K562 (cell line): ENCODE results near the gene RAB31. TPM values are rescaled to one million over a fixed set of nuclear protein-coding genes. Genes with fewer than 3 reads are reported as not detected.

Source experiments
- DPF2 ChIP-seq: fragments of 450-650 bp; IDR thresholded peaks from 2 replicates; pipeline ENCODE4 v1.6.1; 2016
- ELF4 ChIP-seq: fragments of 450-650 bp; formaldehyde crosslinking; IDR thresholded peaks from 2 replicates; pipeline ENCODE4 v1.4.0; 2022; ENCODE audit warnings: missing genetic modification characterization
- EP400 ChIP-seq: fragments of 450-650 bp; IDR thresholded peaks from 2 replicates; pipeline ENCODE4 v1.6.1; 2017; ENCODE audit warnings: antibody characterized with exemption, mild to moderate bottlenecking, moderate library complexity
- KAT7 ChIP-seq: sonication (generic); formaldehyde crosslinking; IDR thresholded peaks from 2 replicates; pipeline ENCODE4 v1.8.0; 2022; ENCODE audit warnings: missing genetic modification reagents, mild to moderate bottlenecking, borderline replicate concordance
- KLF6 ChIP-seq: fragments of 250-450 bp; sonication (Bioruptor Pico); IDR thresholded peaks from 2 replicates; pipeline ENCODE4 v1.4.0; 2020; ENCODE audit warnings: mild to moderate bottlenecking, moderate library complexity, borderline replicate concordance
- NCOA4 ChIP-seq: fragments of 450-650 bp; IDR thresholded peaks from 2 replicates; pipeline ENCODE4 v1.6.1; 2018; ENCODE audit warnings: mild to moderate bottlenecking; ENCODE audit not compliant: partially characterized antibody
- NFRKB ChIP-seq: fragments of 450-650 bp; IDR thresholded peaks from 2 replicates; pipeline ENCODE4 v1.6.1; 2016; ENCODE audit warnings: low read depth
- PKNOX1 ChIP-seq: fragments of 450-650 bp; IDR thresholded peaks from 2 replicates; pipeline ENCODE4 v1.6.1; 2016
- RFX7 ChIP-seq: fragments of 250-450 bp; sonication (Bioruptor Pico); IDR thresholded peaks from 2 replicates; pipeline ENCODE4 v1.5.1; 2021; ENCODE audit warnings: mild to moderate bottlenecking
- SMARCB1 ChIP-seq: IDR thresholded peaks from 2 replicates; pipeline ENCODE4 v1.6.1; 2011; ENCODE audit warnings: improper control_type of control experiment, low read depth; ENCODE audit not compliant: insufficient read length
- SNIP1 ChIP-seq: fragments of 450-650 bp; IDR thresholded peaks from 2 replicates; pipeline ENCODE4 v1.7.1; 2017; ENCODE audit warnings: low read depth, mild to moderate bottlenecking
- TAF9B ChIP-seq: fragments of 450-650 bp; IDR thresholded peaks from 2 replicates; pipeline ENCODE4 v1.6.1; 2018; ENCODE audit warnings: mild to moderate bottlenecking; ENCODE audit not compliant: partially characterized antibody
- TCFL5 ChIP-seq: fragments of 250-450 bp; sonication (Bioruptor Pico); conservative IDR thresholded peaks from 2 replicates; pipeline ENCODE4 v1.6.1; 2021; ENCODE audit warnings: mild to moderate bottlenecking, moderate library complexity, matching md5 sums
- TEAD1 ChIP-seq, 2 experiments: fragments of 450-650 bp in 1 of 2; sonication (generic) in 1 of 2; formaldehyde crosslinking; IDR thresholded peaks; 2 replicates each; pipeline versions ENCODE4 v1.4.0 to v1.8.0; 2020 to 2022; ENCODE audit warnings: mild to moderate bottlenecking in 2 of 2, missing genetic modification reagents in 1 of 2
- TFAM ChIP-seq: fragments of 250-450 bp; sonication (Bioruptor Pico); conservative IDR thresholded peaks from 2 replicates; pipeline ENCODE4 v1.5.0; 2021; ENCODE audit warnings: mild to moderate bottlenecking, moderate library complexity
- THRA ChIP-seq: fragments of 450-650 bp; IDR thresholded peaks from 2 replicates; pipeline ENCODE4 v1.6.1; 2017; ENCODE audit warnings: mild to moderate bottlenecking, moderate library complexity
- YBX1 ChIP-seq: fragments of 450-650 bp; IDR thresholded peaks from 2 replicates; pipeline ENCODE4 v1.7.1; 2016; ENCODE audit warnings: mild to moderate bottlenecking
- ZNF121 ChIP-seq: sonication (generic); formaldehyde crosslinking; conservative IDR thresholded peaks from 2 replicates; pipeline ENCODE4 v1.8.0; 2022; ENCODE audit warnings: missing genetic modification reagents
- ZNF197 ChIP-seq: fragments of 200-800 bp; sonication (Bioruptor generic); IDR thresholded peaks from 2 replicates; pipeline ENCODE4 v1.6.1; 2016; ENCODE audit warnings: low read depth, missing genetic modification characterization, missing compliant biosample characterization
- ZSCAN29 ChIP-seq: fragments of 450-650 bp; IDR thresholded peaks from 2 replicates; pipeline ENCODE4 v1.6.1; 2017
- polyA plus RNA-seq, 8 experiments: library from polyadenylated mRNA; depleted of rRNA in 4 of 8; stranded (reverse) in 5 of 8; unstranded in 3 of 8; fragments of >200 nt; fragmentation: Nextera tagmentation in 2 of 8; fragmentation: Illumina TruSeq in 1 of 8; extraction: Ambion mirVana in 2 of 8; extraction: Trizol in 1 of 8; gene quantifications; 2 replicates each; pipeline versions ENCODE4 v1.2.1 to v1.2.3, GENCODE V29; 2011 to 2014; ENCODE audit warnings: inconsistent platforms in 1 of 8, missing spikeins in 1 of 8
- total RNA-seq, 7 experiments: library from RNA; depleted of rRNA in 6 of 7; stranded (reverse); fragments of >200 nt in 6 of 7; fragmentation: Illumina TruSeq in 2 of 7; extraction: Trizol in 2 of 7; gene quantifications; 2 replicates each; pipeline versions ENCODE4 v1.2.1 to v1.2.3, GENCODE V29; 2011 to 2021; ENCODE audit warnings: low replicate concordance in 1 of 7
- TF ChIP-seq, protein P1 (sequence below), 2 experiments: fragments of 450-650 bp in 1 of 2; sonication (generic) in 1 of 2; formaldehyde crosslinking; conservative IDR thresholded peaks; 2 replicates each; pipeline versions ENCODE4 v1.4.0 to v1.8.1; 2020 to 2022; ENCODE audit warnings: mild to moderate bottlenecking in 1 of 2, missing genetic modification reagents in 1 of 2
- TF ChIP-seq, protein P2 (sequence below): IDR thresholded peaks from 2 replicates; pipeline ENCODE4 v1.6.1; 2011; ENCODE audit warnings: borderline replicate concordance, low read depth, mild to moderate bottlenecking, moderate library complexity, low read length; ENCODE audit not compliant: insufficient read depth, poor library complexity, severe bottlenecking

RAB31 gene
- total and polyA plus RNA-seq, 9 of the 15 experiments (the other 6 are each of a cell fraction or from before 2014, with no cell fraction given) = 20.7 to 70.4 (median 41.3) TPM

DNA sequence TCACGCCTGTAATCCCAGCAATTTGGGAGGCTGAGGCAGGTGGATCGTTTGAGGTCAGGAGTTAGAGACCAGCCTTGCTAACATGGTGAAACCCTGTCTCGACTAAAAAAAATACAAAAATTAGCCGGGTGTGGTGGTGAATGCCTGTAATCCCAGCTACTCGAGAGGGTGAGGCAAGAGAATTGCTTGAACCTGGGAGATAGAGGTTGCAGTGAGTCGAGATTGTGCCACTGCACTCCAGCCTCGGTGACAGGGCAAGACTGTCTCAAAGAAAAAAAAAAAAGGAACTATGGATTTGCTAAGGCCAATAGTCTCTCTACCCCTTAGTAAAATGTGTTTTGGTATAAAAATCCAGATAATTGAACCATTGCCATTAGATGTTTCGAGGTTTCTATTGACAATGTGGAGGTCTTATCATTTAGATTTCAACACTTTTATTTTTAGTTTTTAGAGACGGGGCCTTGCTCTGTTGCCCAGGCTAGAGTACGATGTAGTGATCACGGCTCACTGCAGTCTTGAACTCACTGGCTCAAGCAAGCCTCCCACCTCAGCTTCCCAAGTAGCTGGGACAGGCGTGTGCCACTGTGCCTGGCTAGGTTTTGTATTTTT lies 176.5 kb downstream of the RAB31 start (continued):
- TF ChIP-seq, protein P1, sequence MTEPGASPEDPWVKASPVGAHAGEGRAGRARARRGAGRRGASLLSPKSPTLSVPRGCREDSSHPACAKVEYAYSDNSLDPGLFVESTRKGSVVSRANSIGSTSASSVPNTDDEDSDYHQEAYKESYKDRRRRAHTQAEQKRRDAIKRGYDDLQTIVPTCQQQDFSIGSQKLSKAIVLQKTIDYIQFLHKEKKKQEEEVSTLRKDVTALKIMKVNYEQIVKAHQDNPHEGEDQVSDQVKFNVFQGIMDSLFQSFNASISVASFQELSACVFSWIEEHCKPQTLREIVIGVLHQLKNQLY (CRISPR knock-in tag; conservative IDR thresholded peaks at IDR 0.05) = no peak
- 0 out of 2 replicates have a peak, but pooled peaks have one; percentile 47 for TF ChIP-seq NFRKB
- TF ChIP-seq YBX1 = no peak
- TF ChIP-seq DPF2 = 0 out of 2 replicates have a peak, but pooled peaks have one; percentile 10
- TF ChIP-seq SNIP1 = no peak
- no peak for TF ChIP-seq THRA
- TF ChIP-seq RFX7 (CRISPR knock-in tag) = no peak
- TF ChIP-seq ELF4 (CRISPR knock-in tag) = 0 out of 2 replicates have a peak, but pooled peaks have one; percentile 44
- TF ChIP-seq KLF6 = peak; percentile 37; the same call in 1 of the 2 replicates
- TF ChIP-seq TCFL5 (CRISPR knock-in tag) = no peak
- no peak for TF ChIP-seq EP400
- 0 out of 2 replicates have a peak, but pooled peaks have one; percentile 62 for TF ChIP-seq ZNF197 (CRISPR knock-in tag)
- TF ChIP-seq, protein P2, sequence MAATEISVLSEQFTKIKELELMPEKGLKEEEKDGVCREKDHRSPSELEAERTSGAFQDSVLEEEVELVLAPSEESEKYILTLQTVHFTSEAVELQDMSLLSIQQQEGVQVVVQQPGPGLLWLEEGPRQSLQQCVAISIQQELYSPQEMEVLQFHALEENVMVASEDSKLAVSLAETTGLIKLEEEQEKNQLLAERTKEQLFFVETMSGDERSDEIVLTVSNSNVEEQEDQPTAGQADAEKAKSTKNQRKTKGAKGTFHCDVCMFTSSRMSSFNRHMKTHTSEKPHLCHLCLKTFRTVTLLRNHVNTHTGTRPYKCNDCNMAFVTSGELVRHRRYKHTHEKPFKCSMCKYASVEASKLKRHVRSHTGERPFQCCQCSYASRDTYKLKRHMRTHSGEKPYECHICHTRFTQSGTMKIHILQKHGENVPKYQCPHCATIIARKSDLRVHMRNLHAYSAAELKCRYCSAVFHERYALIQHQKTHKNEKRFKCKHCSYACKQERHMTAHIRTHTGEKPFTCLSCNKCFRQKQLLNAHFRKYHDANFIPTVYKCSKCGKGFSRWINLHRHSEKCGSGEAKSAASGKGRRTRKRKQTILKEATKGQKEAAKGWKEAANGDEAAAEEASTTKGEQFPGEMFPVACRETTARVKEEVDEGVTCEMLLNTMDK = no peak
- 0 out of 2 replicates have a peak, but pooled peaks have one; percentile 8 for TF ChIP-seq PKNOX1
- no peak for TF ChIP-seq ZSCAN29
- no peak for TF ChIP-seq TAF9B
- no peak for TF ChIP-seq TFAM
- 0 out of 2 replicates have a peak, but pooled peaks have one; percentile 19 for TF ChIP-seq ZNF121 (CRISPR knock-in tag)
- TF ChIP-seq NCOA4 = no peak
- no peak for TF ChIP-seq SMARCB1
- 0 out of 4 replicates have a peak, but pooled peaks of 1 of the 2 experiments have one; percentile 53 for TF ChIP-seq TEAD1 (CRISPR knock-in tag; IDR thresholded peaks at IDR 0.05)
- 0 out of 2 replicates have a peak, but pooled peaks have one; percentile 47 for TF ChIP-seq KAT7 (CRISPR knock-in tag)
